DMS114 treated with DMSO at 0.1 percent for 48 hours (cell line): ENCODE data around the gene ATP23.

Experiments
- DNase-seq: peaks from one replicate; lab custom pipeline; 2025; ENCODE audit not compliant: unreplicated experiment; lab: John Stamatoyannopoulos, UW

ATP23 gene

DNA sequence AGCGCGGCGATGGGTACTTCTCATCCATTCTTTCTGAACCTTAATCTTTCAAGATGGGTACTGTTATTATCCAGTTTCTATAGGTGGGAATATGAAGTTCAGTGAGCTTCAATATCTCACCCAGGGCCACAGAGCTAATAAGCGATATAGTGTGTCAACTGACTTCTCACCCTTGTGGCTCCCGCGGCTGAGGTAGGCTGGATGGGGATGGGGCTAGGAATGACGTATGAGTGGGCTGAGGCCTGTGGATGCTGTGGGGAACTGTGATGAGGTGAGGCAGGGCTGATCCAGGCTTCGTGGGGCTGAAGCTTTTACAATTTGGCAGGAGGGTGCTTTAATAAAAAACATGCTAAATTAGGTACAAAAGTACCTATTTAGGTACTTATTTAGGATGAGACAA lies 32.9 kb upstream of the ATP23 start:
- no peak for DNase-seq

DNA sequence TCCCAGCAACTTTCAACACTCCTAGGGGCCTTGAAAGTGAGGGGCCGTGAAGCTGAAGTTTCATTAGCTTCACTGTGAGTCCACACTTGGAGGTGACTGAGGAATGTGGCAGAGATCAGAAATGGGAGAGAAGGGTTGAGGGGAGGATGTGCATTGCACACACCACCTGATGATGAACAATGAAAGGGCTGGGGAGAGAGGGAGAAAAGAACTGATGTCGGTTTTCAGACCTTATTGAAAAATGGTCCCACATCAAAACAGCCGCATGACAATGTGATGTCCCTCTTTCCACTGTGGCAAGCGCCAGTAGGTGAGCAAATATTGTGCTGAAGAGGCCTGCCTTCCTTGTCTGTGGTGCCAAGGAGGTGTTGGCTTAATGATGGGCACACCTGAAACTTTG lies 32.3 kb upstream of the ATP23 start:
- no peak for DNase-seq

DNA sequence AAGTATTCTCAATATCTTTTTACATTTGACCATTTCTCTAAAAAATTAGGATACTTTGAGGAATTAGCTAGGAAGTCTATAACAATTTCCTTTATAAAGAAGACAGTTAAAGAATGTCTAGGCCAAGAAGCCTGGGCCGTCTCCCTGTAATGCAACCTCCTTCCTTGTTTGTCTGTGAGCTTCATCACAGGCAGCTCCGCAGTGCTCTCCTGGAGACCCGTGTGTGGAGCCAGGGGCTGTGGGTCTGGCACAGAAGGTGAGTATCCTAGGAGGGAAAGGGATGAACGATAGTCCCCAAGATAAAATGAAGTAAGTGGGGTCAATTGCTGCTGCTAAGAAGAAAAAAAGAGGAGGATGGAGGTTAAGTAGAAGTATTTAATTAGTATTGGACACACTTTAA lies 31.8 kb upstream of the ATP23 start:
- no peak for DNase-seq

DNA sequence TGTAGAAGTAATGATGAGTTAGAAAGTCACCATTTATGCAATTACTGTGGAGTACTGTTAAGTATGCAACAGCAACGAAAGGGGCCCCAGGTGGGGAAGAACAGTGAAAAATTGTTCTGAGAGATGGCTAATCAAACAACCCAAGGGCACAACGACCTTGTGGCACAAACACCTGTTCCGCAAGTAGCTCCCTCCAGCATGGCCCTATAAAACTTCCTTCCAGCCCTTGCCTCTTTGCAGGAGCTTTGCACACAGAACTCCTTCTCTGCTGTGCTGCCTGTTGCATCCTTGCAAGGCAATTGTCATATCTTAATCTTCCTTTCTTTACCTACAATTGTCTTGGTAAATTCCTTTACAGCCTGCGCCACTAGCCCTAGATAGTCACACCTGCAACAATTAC lies 23.2 kb upstream of the ATP23 start:
- DNase-seq = no peak

DNA sequence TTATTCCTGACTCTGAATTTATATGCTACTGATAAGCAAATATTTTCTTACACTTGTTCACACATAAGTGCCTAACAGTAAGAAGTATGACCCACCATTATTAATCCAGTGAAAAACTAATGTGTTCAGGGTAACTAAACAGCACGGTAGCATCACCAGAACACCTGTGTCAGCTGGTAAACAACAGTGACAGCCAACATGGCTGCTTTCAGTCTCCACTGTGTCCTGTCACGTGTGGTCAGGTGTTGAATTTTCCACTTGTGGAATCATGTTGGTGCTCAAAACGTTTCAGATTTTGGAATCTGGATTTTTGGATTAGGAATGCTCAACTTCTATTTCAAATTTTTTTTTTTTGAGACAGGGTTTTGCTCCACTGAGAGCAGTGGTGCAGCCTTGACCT lies 14.3 kb upstream of the ATP23 start:
- no peak for DNase-seq

DNA sequence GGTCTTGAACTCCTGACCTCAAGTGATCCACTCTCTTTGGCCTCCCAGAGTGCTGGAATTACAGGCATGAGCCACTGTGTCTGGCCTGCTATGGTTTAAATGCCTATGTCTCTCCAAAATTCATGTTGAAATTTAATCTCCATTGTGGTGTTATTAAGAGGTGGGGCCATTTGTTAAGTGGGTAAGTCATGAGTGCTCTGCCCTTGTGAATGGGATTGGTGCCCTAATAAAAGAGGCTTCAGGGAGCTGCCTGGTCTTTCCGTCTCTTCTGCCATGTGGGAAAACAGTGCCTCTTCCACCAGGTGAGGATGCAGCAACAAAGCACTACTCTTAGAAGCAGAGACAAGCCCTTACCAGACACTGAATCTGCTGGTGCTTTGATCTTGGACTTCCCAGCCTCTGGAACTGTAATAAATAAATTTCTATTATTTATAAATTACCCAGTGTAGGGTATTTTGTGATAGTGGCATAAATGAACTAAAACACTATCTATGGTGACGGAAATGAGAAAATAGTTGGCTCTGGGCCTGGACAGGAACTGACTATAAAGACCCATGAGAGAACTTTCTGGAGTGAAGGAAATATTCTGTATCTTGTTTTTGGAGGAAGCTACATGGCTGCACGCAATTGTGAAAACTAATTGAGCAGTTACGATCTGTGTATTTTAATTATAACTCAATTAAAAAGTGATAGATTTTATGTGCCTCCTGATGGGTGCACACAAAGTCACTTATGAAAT lies 12.1 kb upstream of the ATP23 start:
- DNase-seq = no peak

DNA sequence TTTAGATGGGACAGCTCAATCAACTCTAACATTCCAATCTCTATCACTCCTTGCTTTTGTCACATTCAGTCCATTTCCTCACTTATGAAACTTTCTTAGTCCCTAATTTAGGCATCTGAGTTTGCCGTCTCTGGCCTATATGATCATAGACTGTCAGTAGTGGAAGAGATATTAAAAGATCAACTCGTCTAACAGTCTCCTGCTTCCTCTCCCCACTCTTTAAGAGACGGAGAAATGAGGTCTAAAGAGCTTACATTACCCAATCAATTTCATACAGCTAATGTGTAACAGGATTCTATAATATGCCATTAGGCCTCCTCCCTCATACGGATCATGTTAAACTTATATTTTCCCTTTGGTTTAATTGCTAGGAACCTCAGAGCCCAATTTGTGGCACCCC lies 6.5 kb upstream of the ATP23 start:
- no peak for DNase-seq

DNA sequence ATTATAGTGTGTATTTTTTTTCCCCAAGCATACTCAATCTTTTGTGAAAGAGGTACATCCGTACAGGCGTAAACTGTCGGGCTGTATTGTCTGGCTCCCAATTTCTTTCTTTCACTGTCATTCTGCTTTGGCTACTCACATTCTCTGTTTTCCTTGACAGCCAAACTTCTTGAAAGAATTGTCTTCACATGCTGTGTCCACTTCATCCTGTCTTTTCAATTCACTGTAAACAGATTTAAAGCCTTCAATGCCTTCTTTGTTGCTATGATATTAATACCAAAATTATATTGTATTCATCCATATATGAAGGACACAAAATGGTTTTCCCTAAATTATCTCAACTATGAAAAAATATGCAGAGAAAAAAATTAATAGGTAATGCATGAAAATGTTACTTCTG lies 6.0 kb upstream of the ATP23 start:
- DNase-seq = no peak

DNA sequence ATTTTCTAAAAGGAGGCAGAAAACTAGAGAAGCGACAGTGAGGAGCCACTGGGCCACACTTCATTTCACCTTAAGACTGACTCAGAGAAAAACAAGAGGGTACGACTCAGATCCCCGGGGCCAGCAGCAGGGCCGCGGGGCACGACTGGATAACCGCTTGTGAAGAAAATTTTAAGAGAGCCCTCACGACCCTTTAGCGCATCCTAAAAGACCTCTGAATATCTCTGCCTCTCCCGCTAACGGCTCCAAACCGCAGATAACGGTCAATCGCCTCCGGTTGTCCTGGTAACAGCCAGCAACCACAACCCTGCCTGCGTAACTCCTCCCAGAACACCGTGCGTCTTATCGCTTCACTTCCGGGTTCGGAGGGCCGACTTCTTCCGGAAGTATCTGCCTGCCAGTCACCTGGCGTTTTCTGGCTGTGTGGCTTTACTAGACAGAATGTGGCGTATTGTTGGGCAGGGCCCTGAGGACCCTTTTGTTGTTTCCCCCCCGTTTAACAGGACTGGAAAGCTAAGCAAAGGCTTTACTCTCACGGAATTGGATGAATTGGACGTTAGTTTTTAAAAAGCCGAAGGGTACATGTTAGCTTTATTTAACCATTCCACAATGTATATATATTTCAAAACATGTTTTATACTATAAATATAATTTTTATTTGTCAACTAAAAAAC lies 5.4 kb upstream of the ATP23 start:
- DNase-seq = peak; percentile 89

DNA sequence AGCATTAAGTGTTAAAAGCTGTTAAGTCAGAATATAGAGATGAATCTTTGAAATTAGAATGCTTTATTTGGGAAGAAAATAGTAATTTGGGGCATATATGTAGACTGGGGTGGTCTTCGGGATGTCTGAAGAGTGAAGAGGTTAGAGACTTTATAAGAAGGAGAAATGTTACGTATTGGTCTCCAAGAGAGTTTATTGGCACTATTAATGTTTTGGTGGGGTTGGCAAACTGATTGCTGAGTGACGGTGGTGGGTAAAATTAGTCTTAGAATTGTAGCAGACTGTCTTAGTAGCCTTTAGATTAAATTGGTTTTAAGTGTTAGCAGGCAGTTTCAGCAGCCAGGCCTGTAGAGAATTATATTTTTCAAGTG lies 4.9 kb upstream of the ATP23 start:
- no peak for DNase-seq

DNA sequence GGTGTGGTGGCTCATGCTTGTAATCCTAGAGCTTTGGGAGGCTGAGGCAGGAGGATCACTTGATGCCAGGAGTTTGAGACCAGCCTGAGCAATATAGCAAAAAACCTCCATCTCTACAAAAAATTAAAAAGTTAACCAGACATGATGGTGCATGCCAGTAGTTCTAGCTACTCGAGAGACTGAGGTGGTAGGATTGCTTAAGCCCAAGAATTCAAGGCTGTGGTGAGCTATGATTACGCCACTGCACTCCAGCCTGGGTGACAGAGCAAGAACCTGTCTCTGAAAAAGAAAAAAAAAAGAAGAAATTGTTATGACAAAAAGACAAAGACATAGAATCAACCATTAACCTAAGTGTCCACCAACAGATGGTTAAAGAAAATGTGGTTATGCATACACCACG lies 2.1 kb upstream of the ATP23 start:
- no peak for DNase-seq

DNA sequence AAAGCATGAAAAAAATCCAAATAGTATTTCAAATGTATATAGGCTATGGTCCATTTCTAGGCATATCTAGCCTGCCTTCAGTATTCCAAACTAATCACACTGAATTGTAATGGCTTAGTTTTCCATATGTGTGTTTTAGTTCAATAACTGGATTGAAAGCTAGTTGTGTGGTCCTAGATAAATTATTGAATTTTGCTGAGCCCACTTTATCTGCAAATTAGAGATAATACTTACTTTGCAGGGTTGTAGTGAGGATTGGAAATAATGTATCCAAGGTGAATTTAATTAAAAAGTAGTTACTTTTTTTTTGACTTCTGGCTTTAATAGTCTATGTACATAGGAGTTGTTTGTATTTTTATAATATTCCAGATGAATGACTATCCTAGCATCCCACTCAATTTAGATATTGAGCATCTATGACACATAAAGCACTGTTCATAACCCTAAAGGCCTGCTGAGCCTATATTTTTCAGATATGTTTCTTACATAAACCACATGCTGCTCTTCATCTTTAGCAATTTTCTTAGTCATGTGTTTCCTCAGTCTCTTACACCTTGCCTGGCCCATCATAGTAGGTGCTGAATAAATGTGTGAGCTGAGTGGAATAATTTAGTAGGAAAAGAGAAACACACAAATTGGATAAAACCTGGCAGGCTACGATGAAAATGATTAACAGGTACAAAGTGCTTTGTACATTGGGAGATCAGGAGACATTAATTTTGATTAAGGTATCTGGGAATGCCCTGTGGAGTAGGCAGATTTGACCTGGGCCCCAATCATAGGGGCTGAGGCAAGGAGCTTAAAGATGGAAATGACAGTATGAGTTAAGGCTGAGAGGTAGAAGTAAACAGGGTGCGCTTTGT lies 1.1 kb upstream of the ATP23 start:
- no peak for DNase-seq

DNA sequence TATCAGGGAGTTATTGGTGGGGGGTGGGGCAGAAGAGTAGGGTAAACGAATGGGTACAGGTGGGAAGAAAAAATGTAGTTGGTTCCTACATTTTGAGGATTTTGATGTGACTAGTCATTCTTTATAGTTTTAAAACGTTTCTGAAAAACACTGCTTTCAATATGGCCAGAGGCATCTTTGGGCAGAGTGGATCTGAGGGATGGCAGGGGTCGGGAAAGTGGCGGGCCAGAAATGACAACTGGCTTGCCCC lies 527 bp upstream of the ATP23 start:
- no peak for DNase-seq

DNA sequence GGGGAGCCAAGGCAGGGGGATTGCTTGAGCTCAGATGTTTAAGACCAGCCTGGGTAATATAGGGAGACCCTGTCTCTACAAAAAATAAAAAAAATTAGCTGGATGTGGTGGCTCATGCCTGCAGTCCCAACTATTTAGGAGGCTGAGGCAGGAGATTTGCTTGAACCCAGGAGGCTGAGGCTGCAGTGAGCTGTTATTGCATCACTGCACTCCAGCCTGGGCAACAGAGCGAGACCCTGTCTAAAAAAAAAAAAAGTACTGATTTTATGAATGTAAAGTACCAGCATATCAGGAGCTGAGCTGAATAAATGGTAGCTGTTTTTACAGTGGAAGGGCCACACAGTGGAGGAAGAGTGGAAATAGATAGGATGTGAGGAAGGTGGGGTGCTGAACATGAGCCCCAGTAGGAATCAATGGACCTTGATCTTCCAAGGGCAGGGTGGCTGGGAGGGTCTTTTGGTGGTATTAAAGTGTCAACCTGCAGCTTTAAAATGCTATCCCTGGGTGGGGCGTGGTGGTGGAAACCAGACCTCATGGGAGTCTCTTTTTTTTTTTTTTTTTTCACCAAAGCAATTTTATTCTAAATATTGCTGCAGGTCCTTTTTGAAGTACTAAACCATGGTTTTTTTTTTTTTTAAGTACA lies 2.2 kb downstream of the ATP23 start:
- no peak for DNase-seq

DNA sequence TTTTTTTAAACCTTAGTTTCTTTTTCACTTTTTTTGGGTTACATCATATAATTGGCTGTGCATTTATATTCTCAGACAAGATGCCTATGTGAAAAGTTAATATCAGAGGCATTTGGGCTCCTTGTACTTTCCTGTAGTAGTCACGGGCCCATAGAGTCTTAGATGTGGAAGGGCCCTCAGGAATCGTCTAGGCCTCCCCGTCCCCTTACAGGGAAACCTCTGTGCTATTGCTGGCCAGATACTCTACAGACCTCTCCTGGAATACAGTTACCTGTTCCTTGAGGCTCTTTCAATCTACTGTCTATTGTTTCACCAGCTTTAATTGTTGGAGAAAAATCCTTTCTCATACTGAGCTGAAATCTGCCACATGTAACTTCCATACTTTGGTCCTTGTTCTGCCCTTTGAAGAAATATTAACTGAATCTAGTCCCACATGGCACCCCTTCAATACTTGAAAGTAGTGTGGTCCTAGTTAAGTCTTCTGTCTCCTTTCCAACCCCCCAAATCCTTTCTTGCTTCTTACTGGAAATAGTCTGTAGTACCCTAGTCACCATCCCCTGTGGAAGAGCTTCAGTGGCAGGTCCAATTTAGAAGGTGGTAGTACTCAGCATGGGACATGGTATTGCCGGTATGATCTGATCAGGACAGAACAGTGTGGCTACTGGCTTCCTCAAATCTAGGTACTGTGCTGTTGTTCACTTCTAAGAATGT lies 3.1 kb downstream of the ATP23 start:
- no peak for DNase-seq

DNA sequence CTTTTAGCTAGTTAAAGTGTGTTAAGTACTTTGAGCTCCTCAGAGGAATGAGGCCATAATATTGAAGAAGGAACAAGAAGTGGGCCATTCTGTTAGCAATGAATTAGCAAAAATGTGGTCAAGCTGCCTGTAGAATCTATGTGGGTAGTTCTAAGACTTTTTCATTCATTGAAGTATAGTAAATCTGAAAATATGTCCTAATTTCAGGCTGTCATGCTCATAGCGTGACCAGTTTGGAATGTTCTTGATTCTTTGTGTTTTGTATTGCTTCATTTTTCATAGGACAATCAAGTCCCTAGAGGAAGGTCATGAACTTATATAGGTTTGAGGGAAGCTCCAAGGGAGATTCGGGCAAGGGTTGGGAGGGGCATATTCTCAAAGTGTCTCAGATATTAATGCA lies 11.4 kb downstream of the ATP23 start:
- no peak for DNase-seq

DNA sequence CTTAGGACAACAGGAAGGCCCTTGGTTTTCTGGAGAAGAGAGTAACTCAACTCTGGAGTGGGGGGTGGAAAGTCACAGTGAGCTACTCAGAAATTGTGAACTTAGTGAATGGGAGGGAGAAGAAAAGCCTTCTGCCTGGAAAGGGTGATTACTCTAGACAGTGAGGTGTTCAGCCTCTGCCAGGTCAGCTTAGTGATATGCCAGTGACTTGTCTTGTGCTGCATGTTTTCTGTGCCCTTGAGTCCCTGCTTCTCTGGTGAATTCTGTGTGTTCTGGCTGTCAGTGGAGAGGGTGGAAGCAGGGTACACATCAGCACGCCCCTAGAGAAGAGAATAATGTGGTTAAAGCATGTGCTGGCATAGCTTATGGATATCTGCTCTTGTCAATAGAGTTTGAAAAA lies 13.4 kb downstream of the ATP23 start:
- no peak for DNase-seq

DNA sequence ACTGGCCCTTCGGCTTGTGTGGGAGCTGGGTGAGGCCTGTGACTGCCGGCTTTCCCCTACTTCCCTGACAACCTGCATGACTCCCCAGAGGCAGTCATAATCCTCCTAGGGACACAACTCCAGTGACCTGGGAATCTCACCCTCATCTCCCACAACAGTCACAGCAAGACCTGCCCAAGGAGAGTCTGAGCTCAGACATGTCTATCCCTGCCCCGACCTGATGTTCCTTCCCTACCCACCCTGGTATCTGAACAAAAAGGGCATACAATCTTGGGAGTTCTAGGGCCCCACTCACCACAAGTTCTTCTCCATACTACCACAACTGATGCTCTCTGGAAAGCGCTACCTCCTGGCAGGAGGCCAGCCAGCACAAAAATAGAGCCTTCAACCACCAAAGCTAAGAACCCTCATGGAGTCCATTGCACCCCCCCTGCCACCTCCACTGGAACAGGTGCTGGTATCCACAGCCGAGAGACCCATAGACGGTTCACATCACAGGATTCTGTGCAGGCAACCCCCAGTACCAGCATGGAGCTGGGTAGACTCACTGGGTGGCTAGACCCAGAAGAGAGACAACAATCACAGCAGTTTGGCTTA lies 16.8 kb downstream of the ATP23 start:
- DNase-seq = no peak

DNA sequence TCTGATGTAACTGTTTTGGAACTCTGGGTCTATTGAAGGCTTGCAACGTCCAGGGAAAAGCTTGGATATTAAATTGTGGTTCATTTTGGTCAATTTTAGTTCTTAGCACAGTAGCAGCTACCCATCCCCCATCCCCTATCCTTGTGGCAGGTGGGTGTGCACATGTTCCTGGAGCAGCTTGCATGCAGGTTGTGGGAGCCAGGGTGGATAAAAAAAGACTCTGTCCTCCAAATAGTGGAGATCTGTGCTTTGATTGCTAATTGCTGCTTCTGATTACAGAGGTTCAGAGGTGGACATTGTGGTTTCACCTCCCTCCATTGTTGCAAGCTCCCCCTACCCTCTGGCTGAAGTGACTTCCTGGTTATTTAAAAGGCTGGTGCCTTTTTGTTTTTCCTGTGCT lies 23.1 kb downstream of the ATP23 start:
- no peak for DNase-seq

DNA sequence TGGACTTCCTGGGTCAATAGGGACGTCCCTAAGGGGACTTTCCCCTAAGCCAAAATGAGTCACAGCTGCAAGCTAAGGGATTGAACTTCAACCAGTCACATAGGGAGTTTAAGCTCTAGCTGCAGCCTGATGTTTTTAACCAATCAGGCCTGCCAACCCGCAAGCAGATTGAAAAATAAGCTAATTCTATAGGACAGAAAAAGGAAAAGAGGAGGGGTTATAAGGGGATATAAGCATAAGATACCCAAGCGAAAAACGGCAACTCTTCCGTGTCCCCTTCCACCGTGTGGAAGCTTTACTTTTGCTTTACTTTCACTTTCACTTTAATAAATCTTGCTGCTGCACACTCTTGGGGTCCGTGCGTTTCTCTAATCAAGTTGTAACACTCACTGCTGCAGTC lies 24.4 kb downstream of the ATP23 start:
- DNase-seq = no peak

DNA sequence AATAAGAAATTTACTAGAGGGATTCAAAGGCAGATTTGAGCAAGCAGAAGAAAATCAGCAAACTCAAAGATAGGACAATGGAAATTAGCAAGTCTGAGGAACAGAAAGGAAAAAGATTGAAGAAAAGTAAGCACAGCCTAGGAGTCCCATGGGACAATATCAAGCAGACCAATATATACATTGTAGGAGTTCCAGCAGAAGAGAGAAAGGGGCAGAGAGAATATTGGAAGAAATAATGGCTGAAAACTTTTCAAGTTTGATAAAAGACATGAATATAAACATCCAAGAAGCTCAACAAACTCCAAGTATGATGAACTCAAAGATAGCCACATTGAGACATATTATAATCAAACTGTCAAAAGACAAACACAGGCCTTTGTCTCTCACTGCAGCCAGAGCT lies 25.2 kb downstream of the ATP23 start:
- no peak for DNase-seq
